GM12878 (cell line): ENCODE results near the gene ARSA. TPM values are rescaled to one million over a fixed set of nuclear protein-coding genes. Genes with fewer than 3 reads are reported as not detected.

Experiments used
- HCFC1 ChIP-seq: fragments of 150-350 bp; IDR thresholded peaks from 2 replicates; pipeline ENCODE4 v1.6.1; 2014; ENCODE audit warnings: low read length
- IKZF1 ChIP-seq: fragments of 450-650 bp; conservative IDR thresholded peaks from 2 replicates; pipeline ENCODE4 v1.6.1; 2017; ENCODE audit warnings: antibody characterized with exemption, mild to moderate bottlenecking
- LARP7 ChIP-seq: fragments of 450-650 bp; IDR thresholded peaks from 2 replicates; pipeline ENCODE4 v1.6.1; 2017; ENCODE audit warnings: mild to moderate bottlenecking
- MXI1 ChIP-seq: fragments of 150-350 bp; IDR thresholded peaks from 2 replicates; pipeline ENCODE4 v1.6.1; 2011; ENCODE audit warnings: low read depth, mild to moderate bottlenecking, inconsistent platforms, low read length, improper control_type of control experiment
- NFIC ChIP-seq: IDR thresholded peaks from 2 replicates; pipeline ENCODE4 v1.6.1; 2012; ENCODE audit warnings: low read depth, mild to moderate bottlenecking, inconsistent platforms, low read length, moderate library complexity
- POLR2A ChIP-seq: IDR thresholded peaks from 2 replicates; pipeline ENCODE4 v1.6.1; 2011; ENCODE audit warnings: low read depth, mild to moderate bottlenecking, low read length
- POLR2AphosphoS2 ChIP-seq: IDR thresholded peaks from 2 replicates; pipeline ENCODE4 v1.6.1; 2011; ENCODE audit warnings: low read depth, mild to moderate bottlenecking, low read length, improper control_type of control experiment, moderate library complexity
- RB1 ChIP-seq: fragments of 450-650 bp; formaldehyde crosslinking; IDR thresholded peaks from 2 replicates; pipeline ENCODE4 v1.6.1; 2017; ENCODE audit warnings: mild to moderate bottlenecking, borderline replicate concordance
- SIX5 ChIP-seq: IDR thresholded peaks from 2 replicates; pipeline ENCODE4 v1.6.1; 2011; ENCODE audit warnings: mild to moderate bottlenecking, low read depth, low read length, moderate library complexity; ENCODE audit not compliant: severe bottlenecking
- SMARCA5 ChIP-seq: fragments of 450-650 bp; IDR thresholded peaks from 2 replicates; pipeline ENCODE4 v1.6.1; 2017; ENCODE audit warnings: mild to moderate bottlenecking
- YY1 ChIP-seq: IDR thresholded peaks from 2 replicates; pipeline ENCODE4 v1.6.1; 2011; ENCODE audit warnings: low read depth, mild to moderate bottlenecking, low read length
- polyA plus RNA-seq, 11 experiments: library from polyadenylated mRNA; depleted of rRNA in 4 of 11; unstranded in 6 of 11; stranded (reverse) in 5 of 11; fragments of >200 nt; fragmentation: Nextera tagmentation in 4 of 11; fragmentation: Illumina TruSeq in 1 of 11; extraction: Ambion mirVana in 4 of 11; extraction: Trizol in 1 of 11; gene quantifications; 1 replicate in 1 of 11; 2 replicates in 10 of 11; pipeline versions ENCODE4 v1.2.1 to v1.2.3, GENCODE V29; 2011 to 2016; ENCODE audit warnings: inconsistent platforms in 2 of 11, missing spikeins in 2 of 11, low read depth in 1 of 11
- total RNA-seq, 4 experiments: library from RNA; depleted of rRNA in 3 of 4; stranded (reverse); fragments of >200 nt in 3 of 4; fragmentation: Illumina TruSeq in 1 of 4; extraction: Trizol in 1 of 4; gene quantifications; 2 replicates each; pipeline versions ENCODE4 v1.2.1 to v1.2.3, GENCODE V29; 2013 to 2021
- TF ChIP-seq, protein P1 (sequence below): IDR thresholded peaks from 2 replicates; pipeline ENCODE4 v1.6.1; 2012; ENCODE audit warnings: improper control_type of control experiment, low read depth, low read length; ENCODE audit not compliant: insufficient replicate concordance
- TF ChIP-seq, protein P2 (sequence below): fragments of 450-650 bp; conservative IDR thresholded peaks from 2 replicates; pipeline ENCODE4 v1.6.1; 2017; ENCODE audit warnings: mild to moderate bottlenecking, moderate library complexity
- TF ChIP-seq, protein P3 (sequence below): fragments of 450-650 bp; IDR thresholded peaks from 2 replicates; pipeline ENCODE4 v1.6.1; 2016; ENCODE audit warnings: mild to moderate bottlenecking

Gene ARSA
- total and polyA plus RNA-seq, 10 of the 15 experiments (the other 5 are each of a cell fraction or from before 2014, with no cell fraction given): 0.39 to 26.3 (median 9.8) TPM

DNA sequence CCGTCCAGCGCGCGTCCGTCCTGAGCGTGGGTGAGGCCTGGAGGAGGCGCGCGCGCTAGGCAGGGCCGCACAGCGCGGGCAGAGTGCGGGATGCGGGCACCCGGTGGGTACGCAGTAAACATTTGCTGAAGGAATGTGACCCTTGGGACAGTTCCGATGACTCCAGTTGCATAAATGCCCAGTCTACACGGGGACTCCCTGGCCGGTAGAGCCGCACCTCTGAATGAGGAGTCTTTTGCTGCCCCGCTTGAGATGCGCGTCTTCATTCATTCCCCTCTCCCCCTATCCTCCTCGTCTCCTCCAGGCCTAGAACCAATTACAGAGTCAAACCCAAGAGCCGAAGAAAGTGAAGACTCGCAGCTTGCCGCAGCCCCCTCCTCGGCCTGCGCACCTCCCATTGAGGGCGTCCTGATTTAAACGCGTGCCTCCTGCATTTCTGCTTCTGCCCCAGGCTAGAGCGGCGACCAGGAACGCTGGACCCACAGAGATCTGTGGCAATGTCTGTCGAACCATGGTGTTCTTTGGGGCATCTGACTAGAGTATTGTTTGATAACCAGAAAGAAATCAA is 44.6 kb downstream of the ARSA start (continued):
- TF ChIP-seq, protein P1, sequence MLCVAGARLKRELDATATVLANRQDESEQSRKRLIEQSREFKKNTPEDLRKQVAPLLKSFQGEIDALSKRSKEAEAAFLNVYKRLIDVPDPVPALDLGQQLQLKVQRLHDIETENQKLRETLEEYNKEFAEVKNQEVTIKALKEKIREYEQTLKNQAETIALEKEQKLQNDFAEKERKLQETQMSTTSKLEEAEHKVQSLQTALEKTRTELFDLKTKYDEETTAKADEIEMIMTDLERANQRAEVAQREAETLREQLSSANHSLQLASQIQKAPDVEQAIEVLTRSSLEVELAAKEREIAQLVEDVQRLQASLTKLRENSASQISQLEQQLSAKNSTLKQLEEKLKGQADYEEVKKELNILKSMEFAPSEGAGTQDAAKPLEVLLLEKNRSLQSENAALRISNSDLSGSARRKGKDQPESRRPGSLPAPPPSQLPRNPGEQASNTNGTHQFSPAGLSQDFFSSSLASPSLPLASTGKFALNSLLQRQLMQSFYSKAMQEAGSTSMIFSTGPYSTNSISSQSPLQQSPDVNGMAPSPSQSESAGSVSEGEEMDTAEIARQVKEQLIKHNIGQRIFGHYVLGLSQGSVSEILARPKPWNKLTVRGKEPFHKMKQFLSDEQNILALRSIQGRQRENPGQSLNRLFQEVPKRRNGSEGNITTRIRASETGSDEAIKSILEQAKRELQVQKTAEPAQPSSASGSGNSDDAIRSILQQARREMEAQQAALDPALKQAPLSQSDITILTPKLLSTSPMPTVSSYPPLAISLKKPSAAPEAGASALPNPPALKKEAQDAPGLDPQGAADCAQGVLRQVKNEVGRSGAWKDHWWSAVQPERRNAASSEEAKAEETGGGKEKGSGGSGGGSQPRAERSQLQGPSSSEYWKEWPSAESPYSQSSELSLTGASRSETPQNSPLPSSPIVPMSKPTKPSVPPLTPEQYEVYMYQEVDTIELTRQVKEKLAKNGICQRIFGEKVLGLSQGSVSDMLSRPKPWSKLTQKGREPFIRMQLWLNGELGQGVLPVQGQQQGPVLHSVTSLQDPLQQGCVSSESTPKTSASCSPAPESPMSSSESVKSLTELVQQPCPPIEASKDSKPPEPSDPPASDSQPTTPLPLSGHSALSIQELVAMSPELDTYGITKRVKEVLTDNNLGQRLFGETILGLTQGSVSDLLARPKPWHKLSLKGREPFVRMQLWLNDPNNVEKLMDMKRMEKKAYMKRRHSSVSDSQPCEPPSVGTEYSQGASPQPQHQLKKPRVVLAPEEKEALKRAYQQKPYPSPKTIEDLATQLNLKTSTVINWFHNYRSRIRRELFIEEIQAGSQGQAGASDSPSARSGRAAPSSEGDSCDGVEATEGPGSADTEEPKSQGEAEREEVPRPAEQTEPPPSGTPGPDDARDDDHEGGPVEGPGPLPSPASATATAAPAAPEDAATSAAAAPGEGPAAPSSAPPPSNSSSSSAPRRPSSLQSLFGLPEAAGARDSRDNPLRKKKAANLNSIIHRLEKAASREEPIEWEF: no peak
- peak; percentile 73 for TF ChIP-seq LARP7
- peak; percentile 56; the same call in 1 of the 2 replicates for TF ChIP-seq RB1
- no peak for TF ChIP-seq POLR2A
- TF ChIP-seq MXI1: peak; percentile 40; the same call in 1 of the 2 replicates
- TF ChIP-seq, protein P2, sequence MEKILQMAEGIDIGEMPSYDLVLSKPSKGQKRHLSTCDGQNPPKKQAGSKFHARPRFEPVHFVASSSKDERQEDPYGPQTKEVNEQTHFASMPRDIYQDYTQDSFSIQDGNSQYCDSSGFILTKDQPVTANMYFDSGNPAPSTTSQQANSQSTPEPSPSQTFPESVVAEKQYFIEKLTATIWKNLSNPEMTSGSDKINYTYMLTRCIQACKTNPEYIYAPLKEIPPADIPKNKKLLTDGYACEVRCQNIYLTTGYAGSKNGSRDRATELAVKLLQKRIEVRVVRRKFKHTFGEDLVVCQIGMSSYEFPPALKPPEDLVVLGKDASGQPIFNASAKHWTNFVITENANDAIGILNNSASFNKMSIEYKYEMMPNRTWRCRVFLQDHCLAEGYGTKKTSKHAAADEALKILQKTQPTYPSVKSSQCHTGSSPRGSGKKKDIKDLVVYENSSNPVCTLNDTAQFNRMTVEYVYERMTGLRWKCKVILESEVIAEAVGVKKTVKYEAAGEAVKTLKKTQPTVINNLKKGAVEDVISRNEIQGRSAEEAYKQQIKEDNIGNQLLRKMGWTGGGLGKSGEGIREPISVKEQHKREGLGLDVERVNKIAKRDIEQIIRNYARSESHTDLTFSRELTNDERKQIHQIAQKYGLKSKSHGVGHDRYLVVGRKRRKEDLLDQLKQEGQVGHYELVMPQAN: peak; percentile 7; the same call in 1 of the 2 replicates
- TF ChIP-seq, protein P3, sequence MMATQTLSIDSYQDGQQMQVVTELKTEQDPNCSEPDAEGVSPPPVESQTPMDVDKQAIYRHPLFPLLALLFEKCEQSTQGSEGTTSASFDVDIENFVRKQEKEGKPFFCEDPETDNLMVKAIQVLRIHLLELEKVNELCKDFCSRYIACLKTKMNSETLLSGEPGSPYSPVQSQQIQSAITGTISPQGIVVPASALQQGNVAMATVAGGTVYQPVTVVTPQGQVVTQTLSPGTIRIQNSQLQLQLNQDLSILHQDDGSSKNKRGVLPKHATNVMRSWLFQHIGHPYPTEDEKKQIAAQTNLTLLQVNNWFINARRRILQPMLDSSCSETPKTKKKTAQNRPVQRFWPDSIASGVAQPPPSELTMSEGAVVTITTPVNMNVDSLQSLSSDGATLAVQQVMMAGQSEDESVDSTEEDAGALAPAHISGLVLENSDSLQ: no peak
- 0 out of 2 replicates have a peak, but pooled peaks have one; percentile 19 for TF ChIP-seq YY1
- peak; percentile 0; the same call in 1 of the 2 replicates for TF ChIP-seq POLR2AphosphoS2
- peak; percentile 15; the same call in 1 of the 2 replicates for TF ChIP-seq IKZF1
- TF ChIP-seq HCFC1: no peak
- TF ChIP-seq NFIC: no peak
- no peak for TF ChIP-seq SIX5
- 0 out of 2 replicates have a peak, but pooled peaks have one; percentile 17 for TF ChIP-seq SMARCA5
